HG02798 (cell line): ENCODE measurements around the gene TBC1D20.
"Not testable (repeated sequence)": the region's sequence is repeated elsewhere in the genome, so short reads cannot be mapped to it uniquely, and the experiment has no call there.

Source experiments
- ATAC-seq: cut with Tn5 transposase; IDR thresholded peaks from one replicate; pipeline ENCODE4 v1.9.1; 2021; ENCODE audit warnings: mild to moderate bottlenecking; ENCODE audit not compliant: unreplicated experiment, poor library complexity

The TBC1D20 gene

GRCh38 chr20:476561-477249 is 14.4 kb upstream of the TBC1D20 start:
- ATAC-seq = not testable (repeated sequence)

GRCh38 chr20:475463-476357 is 13.4 kb upstream of the TBC1D20 start:
- ATAC-seq = no peak

GRCh38 chr20:474581-474980 is 12.2 kb upstream of the TBC1D20 start:
- ATAC-seq = no peak

GRCh38 chr20:472889-473292 is 10.6 kb upstream of the TBC1D20 start:
- ATAC-seq = no peak

GRCh38 chr20:472137-472846 is 10.0 kb upstream of the TBC1D20 start:
- no peak for ATAC-seq

- ATAC-seq = no peak
These were observed 7.6 kb upstream of the TBC1D20 start for GRCh38 chr20:469746-470490.

- ATAC-seq = no peak
These were observed 5.4 kb upstream of the TBC1D20 start for GRCh38 chr20:467755-468154.

- ATAC-seq = peak; percentile 43
These were observed 807 bp downstream of the TBC1D20 start for GRCh38 chr20:461254-462198.

GRCh38 chr20:460707-461106 is 1.6 kb downstream of the TBC1D20 start:
- no peak for ATAC-seq

- ATAC-seq = no peak
These were observed 2.2 kb downstream of the TBC1D20 start for GRCh38 chr20:460180-460579.

- ATAC-seq = no peak
These were observed 3.6 kb downstream of the TBC1D20 start for GRCh38 chr20:458776-459175.

GRCh38 chr20:454951-455350 is 7.4 kb downstream of the TBC1D20 start:
- ATAC-seq = no peak

GRCh38 chr20:452021-452420 is 10.3 kb downstream of the TBC1D20 start:
- not testable (repeated sequence) for ATAC-seq

GRCh38 chr20:445514-446336 is 16.6 kb downstream of the TBC1D20 start:
- ATAC-seq = no peak

- no peak for ATAC-seq
These were observed 17.4 kb downstream of the TBC1D20 start for GRCh38 chr20:444862-445426.

- ATAC-seq = no peak
These were observed 18.2 kb downstream of the TBC1D20 start for GRCh38 chr20:444117-444516.

GRCh38 chr20:443223-443775 is 19.0 kb downstream of the TBC1D20 start:
- no peak for ATAC-seq

- no peak for ATAC-seq
These were observed 21.7 kb downstream of the TBC1D20 start for GRCh38 chr20:440636-441035.
